Right ventricle myocardium inferior (tissue), 1 donor: ENCODE measurements around the gene ADGRA1. TPM values are rescaled to one million over a fixed set of nuclear protein-coding genes. Genes with fewer than 3 reads are reported as not detected.

Source experiments
- ATAC-seq: fragments of 200-7000 bp; cut with Tn5 transposase; one replicate; pipeline ENCODE4 v1.9.1; 2020; ENCODE audit warnings: mild to moderate bottlenecking, moderate library complexity
- DNase-seq: peaks from one replicate; pipeline ENCODE4 v3.0.0; 2021; ENCODE audit errors: missing footprints
- intact Hi-C: fragments of 100-400 bp; cut with DNase I; formaldehyde crosslinking; loops from one replicate; pipeline ENCODE4 v1.11.0; 2022
- total RNA-seq: library from RNA; stranded (reverse); fragmentation: NEBNext Ultra II Directional; extraction: Animal tissue kit (Norgen Biotek cat#: 25700); gene quantifications from one replicate; pipeline ENCODE4 v1.2.1, GENCODE V29; 2021
- donor health status: DM: no; HTN: yes; CAD: no; lungs with severe emphysema.

The ADGRA1 gene
- total RNA-seq, 1 donor from 2014 or later: not detected

- ATAC-seq: no peak
- intact Hi-C loops: no loop called here
- peak; percentile 43 for DNase-seq
These were observed 90.8 kb downstream of the ADGRA1 start for GRCh38 chr10:133178357-133179127.

- DNase-seq (peak; percentile 33), ATAC-seq (no peak)
- intact Hi-C loops: no loop called here
These were observed 91.4 kb downstream of the ADGRA1 start for GRCh38 chr10:133179128-133179520.

DNA sequence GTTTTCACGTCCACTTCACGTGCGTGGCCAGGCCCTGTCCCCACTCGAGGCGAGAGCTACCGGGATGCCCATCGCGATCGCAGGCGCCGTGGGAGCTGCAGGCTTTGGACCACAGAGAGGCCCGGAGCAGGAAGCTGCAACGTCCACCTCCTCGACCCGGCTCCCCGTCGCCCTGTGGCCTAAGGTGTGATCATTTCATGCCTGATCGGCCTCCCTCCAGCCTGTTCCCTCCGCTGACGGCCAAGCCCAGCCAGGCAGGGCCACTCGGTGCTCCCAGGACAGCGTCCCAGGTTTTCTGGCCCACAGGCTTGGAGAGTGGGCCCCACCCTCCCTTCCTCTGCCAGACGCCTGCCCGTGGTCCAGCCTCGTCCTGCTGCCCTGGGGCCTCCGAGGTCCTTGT lies 91.9 kb downstream of the ADGRA1 start:
- DNase-seq (peak; percentile 62), ATAC-seq (no peak)
- intact Hi-C loops: no loop called here

DNA sequence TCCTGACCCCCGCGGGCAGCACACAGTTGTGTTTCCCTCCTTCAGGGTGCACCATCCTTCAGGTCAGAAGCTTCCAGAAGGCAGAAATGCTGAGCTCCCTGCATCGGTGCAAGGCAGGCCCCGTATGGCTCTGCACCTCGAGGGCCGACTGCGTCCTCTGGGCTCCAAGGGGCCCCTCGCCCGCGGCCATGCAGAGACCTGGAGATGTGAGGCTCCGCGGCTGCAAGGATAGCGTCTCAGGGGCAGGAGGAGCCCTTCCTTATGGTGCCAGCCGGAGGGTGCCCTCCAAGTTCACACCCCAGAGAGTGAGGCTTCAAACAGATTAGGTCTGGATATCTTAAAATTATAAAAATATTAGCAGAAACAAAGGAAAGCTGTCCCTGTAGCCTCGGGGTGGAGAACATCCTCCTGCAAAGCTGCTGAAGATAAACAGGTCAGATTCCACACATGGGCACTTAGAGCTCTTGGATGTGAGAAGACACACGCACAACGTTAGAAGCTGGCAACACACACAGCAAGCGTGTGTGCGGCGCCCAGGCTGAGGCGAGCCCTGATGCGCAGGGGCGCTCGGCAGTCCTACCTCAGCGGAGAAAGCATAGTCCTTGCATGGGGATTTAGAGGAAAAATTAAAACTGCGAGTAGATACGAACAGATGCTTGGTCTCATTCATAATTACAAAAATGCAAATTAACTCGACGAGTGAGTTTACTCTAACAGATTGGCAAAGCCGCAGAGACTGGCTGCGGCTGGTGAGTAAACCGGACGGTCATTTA lies 92.7 kb downstream of the ADGRA1 start:
- peak; percentile 55 for DNase-seq
- intact Hi-C loops: no loop called here

DNA sequence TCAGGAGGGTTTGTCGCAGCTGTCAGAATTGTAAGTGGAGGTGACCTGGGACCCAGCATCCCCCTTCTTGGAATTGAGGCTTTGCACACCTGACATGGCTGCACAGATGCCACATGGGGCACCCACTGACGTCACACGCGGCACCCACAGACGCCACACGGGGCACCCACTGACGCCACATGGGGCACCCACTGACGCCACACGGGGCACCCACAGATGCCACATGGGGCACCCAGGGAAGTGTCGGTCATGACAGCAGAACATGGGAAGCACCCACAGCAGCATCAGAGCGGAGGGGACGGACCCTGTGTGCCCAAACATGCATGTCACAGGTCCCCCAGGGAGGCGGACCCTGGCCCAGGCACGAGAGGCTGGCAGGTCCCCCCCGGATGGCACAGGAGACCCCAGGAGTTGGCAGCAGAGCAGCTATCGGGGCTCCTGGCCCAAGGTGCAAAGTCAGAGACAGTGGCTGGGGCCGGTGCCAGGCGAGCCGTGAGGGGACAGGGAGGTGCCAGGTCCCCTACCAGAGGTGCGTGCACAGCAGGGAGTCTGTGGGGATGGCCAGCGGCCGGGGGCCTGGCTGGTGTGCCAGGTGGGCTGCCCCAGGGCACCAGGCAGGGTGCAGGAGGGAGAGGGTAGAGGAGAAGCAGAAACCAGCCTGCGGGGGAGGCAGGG lies 93.4 kb downstream of the ADGRA1 start:
- DNase-seq (peak; percentile 68), ATAC-seq (no peak)
- intact Hi-C loops: no loop called here

More for the DNA sequence above, 92.7 kb downstream of the ADGRA1 start:
- no peak for ATAC-seq

Other genes with a start within 250 kb of the ADGRA1 start
- 0.57 TPM for gene CFAP46, start 145.4 kb upstream of the ADGRA1 start, total RNA-seq
- not detected for gene KNDC1, start 72.3 kb downstream of the ADGRA1 start, total RNA-seq
- gene UTF1, start 142.3 kb downstream of the ADGRA1 start, total RNA-seq: not detected
- 0.54 TPM for gene VENTX, start 149.9 kb downstream of the ADGRA1 start, total RNA-seq
- gene ADAM8, start 188.9 kb downstream of the ADGRA1 start, total RNA-seq: 2.0 TPM
- gene TUBGCP2, start 220.9 kb downstream of the ADGRA1 start, total RNA-seq: 44.7 TPM
- gene ZNF511, start 221.0 kb downstream of the ADGRA1 start, total RNA-seq: 39.4 TPM
- gene CALY, start 249.0 kb downstream of the ADGRA1 start, total RNA-seq: not detected